Calu3 (cell line): ENCODE results near the gene CACNA2D3. TPM values are rescaled to one million over a fixed set of nuclear protein-coding genes. Genes with fewer than 3 reads are reported as not detected.

Experiments
- BruUV-seq: library from RNA; stranded (reverse); fragments of 400-500 nt; replicated peaks from 2 replicates; lab custom pipeline; 2021; lab: Mats Ljungman, UMichigan
- CTCF ChIA-PET: fragments of 300-600 bp; sonication (Branson Sonifier 250); formaldehyde crosslinking; loops from one replicate; lab custom pipeline; 2022; ENCODE audit warnings: antibody characterized with exemption; lab: Charles Lee
- DNase-seq: peaks from one replicate; pipeline ENCODE4 v3.0.0; 2022
- H3K27ac Mint-ChIP-seq: one replicate; pipeline ENCODE4 v1.8.0; 2022; ENCODE audit warnings: mixed read lengths; ENCODE audit not compliant: unreplicated experiment
- H3K27me3 Mint-ChIP-seq: one replicate; pipeline ENCODE4 v1.8.0; 2022; ENCODE audit warnings: mixed read lengths; ENCODE audit not compliant: unreplicated experiment
- H3K36me3 Mint-ChIP-seq: one replicate; pipeline ENCODE4 v1.8.0; 2022; ENCODE audit warnings: mild to moderate bottlenecking, moderate library complexity, mixed read lengths; ENCODE audit not compliant: insufficient read depth, unreplicated experiment
- H3K4me1 Mint-ChIP-seq: one replicate; pipeline ENCODE4 v1.8.0; 2022; ENCODE audit warnings: mild to moderate bottlenecking, low read depth, mixed read lengths; ENCODE audit not compliant: unreplicated experiment
- H3K4me3 Mint-ChIP-seq: one replicate; pipeline ENCODE4 v1.8.0; 2022; ENCODE audit warnings: mild to moderate bottlenecking, low read depth, moderate library complexity, mixed read lengths; ENCODE audit not compliant: unreplicated experiment
- H3K9me3 Mint-ChIP-seq: one replicate; pipeline ENCODE4 v1.8.0; 2022; ENCODE audit warnings: low read depth, mixed read lengths; ENCODE audit not compliant: unreplicated experiment
- CTCF ChIP-seq: fragments of 200-600 bp; IDR thresholded peaks from one replicate; pipeline ENCODE4 v1.8.0; 2022; ENCODE audit warnings: antibody characterized with exemption; ENCODE audit not compliant: unreplicated experiment
- intact Hi-C: fragments of 100-400 bp; cut with micrococcal nuclease; formaldehyde crosslinking; loops from one replicate; pipeline ENCODE4 v1.10.0; 2022; ENCODE audit not compliant: unreplicated experiment
- total RNA-seq: library from RNA; stranded (reverse); gene quantifications from 2 replicates; pipeline ENCODE4 v1.2.3, GENCODE V29; 2022

The CACNA2D3 gene
- total RNA-seq, 1 experiment from 2014 or later: not detected

- no peak overlapping the region for H3K4me3 Mint-ChIP-seq
- peaks cover 16% of the 10 kb centered on the region for H3K9me3 Mint-ChIP-seq
- intact Hi-C loops: no loop called here
- H3K4me1 Mint-ChIP-seq: no peaks in the 10 kb centered on the region
- no peaks in the 10 kb centered on the region for H3K36me3 Mint-ChIP-seq
- DNase-seq: no peak
- no peaks in the 10 kb centered on the region for H3K27me3 Mint-ChIP-seq
- BruUV-seq: no TSS peak
- no peak for TF ChIP-seq CTCF
- CTCF ChIA-PET: no interaction called here
- no peak overlapping the region for H3K27ac Mint-ChIP-seq
Measured at GRCh38 chr3:54654776-54655175, 532.4 kb downstream of the CACNA2D3 start.

- peaks cover 4% of the 10 kb centered on the region for H3K9me3 Mint-ChIP-seq
Measured at GRCh38 chr3:54659347-54659746, 537.0 kb downstream of the CACNA2D3 start.

GRCh38 chr3:54660714-54661132 lies 538.4 kb downstream of the CACNA2D3 start:
- no peak for DNase-seq
- intact Hi-C loops: no loop called here
- no peak for TF ChIP-seq CTCF
- Mint-ChIP-seq H3K4me1 (no peaks in the 10 kb centered on the region), H3K27me3 (no peaks in the 10 kb centered on the region), H3K27ac (no peak overlapping the region), H3K9me3 (peaks cover 5% of the 10 kb centered on the region), H3K4me3 (no peak overlapping the region), H3K36me3 (no peaks in the 10 kb centered on the region)
- CTCF ChIA-PET: no interaction called here
- no TSS peak for BruUV-seq

More at GRCh38 chr3:54659347-54659746, 537.0 kb downstream of the CACNA2D3 start:
- no TSS peak for BruUV-seq
- DNase-seq: no peak
- TF ChIP-seq CTCF: no peak
- Mint-ChIP-seq H3K27me3 (no peaks in the 10 kb centered on the region), H3K4me3 (no peak overlapping the region), H3K4me1 (no peaks in the 10 kb centered on the region), H3K27ac (no peak overlapping the region), H3K36me3 (no peaks in the 10 kb centered on the region)
- intact Hi-C loops: no loop called here
- CTCF ChIA-PET: no interaction called here

- Mint-ChIP-seq H3K36me3 (no peaks in the 10 kb centered on the region), H3K4me1 (no peaks in the 10 kb centered on the region), H3K27ac (no peak overlapping the region), H3K27me3 (no peaks in the 10 kb centered on the region), H3K9me3 (peaks cover 5% of the 10 kb centered on the region), H3K4me3 (no peak overlapping the region)
- intact Hi-C loops: no loop called here
- TF ChIP-seq CTCF: no peak
- BruUV-seq: no TSS peak
- CTCF ChIA-PET: no interaction called here
- no peak for DNase-seq
Measured at GRCh38 chr3:54661151-54661550, 538.8 kb downstream of the CACNA2D3 start.
